Measurements from ENCODE around the gene SCFD2. TPM values are rescaled to one million over a fixed set of nuclear protein-coding genes. Genes with fewer than 3 reads are reported as not detected.

SCFD2 gene
- total and polyA plus RNA-seq, 10 of the 15 experiments (the other 5 are each of a cell fraction or from before 2014, with no cell fraction given): 4.8 to 37.6 (median 24.9) TPM

GRCh38 chr4:53281438-53281837 is 84.4 kb downstream of the SCFD2 start:
- intact Hi-C loops (cut with micrococcal nuclease; ENCODE audit: unreplicated experiment) (loop anchor here (10.0 kb wide), 1 partner anchor 47 kb away; no protein-coding TSS in a partner anchor), in situ Hi-C loops (cut with MboI) (no loop called here)
- Histone ChIP-seq H3K9me3 (replicated peaks; ENCODE audit: control insufficient read depth, insufficient read depth, low read length) (peaks cover 2% of the 10 kb centered on the region; the same call in 2 of the 3 replicates), H3K27me3 (replicated peaks in 1 of 2; ENCODE audit: control insufficient read depth in 2 of 2, insufficient read depth in 2 of 2, low read length in 1 of 2) (no peaks in the 10 kb centered on the region), H3K79me2 (ENCODE audit: control insufficient read depth, insufficient read depth, low read length) (no peaks in the 10 kb centered on the region), H3K4me1 (ENCODE audit: control insufficient read depth, insufficient read depth, low read length) (no peaks in the 10 kb centered on the region), H3K36me3 (ENCODE audit: control insufficient read depth in 2 of 2, insufficient read depth in 2 of 2, low read length in 1 of 2) (no peaks in the 10 kb centered on the region; a peak in 1 of 4 replicates), H3K4me2 (ENCODE audit: control insufficient read depth, insufficient read depth) (no peak overlapping the region), H3K27ac (ENCODE audit: control insufficient read depth, insufficient read depth) (no peak overlapping the region), H2AFZ (ENCODE audit: control insufficient read depth, low read depth, low read length) (no peak overlapping the region), H3K9ac (ENCODE audit: control insufficient read depth, insufficient read depth, low read length) (no peak overlapping the region), H4K20me1 (ENCODE audit: control insufficient read depth, insufficient read depth) (no peaks in the 10 kb centered on the region), H3K4me3 (no peak overlapping the region)
- RAD21 ChIA-PET (ENCODE audit: unreplicated experiment): no interaction called here
- BruUV-seq (replicated peaks): no TSS peak
- no peak for TF ChIP-seq ZNF217 (IDR thresholded peaks at IDR 0.05)
- TF ChIP-seq ZBTB4 (CRISPR knock-in tag; IDR thresholded peaks at IDR 0.05): no peak
- TF ChIP-seq SIN3A (IDR thresholded peaks at IDR 0.05; ENCODE audit: low read depth, low read length): no peak
- TF ChIP-seq, protein P1, sequence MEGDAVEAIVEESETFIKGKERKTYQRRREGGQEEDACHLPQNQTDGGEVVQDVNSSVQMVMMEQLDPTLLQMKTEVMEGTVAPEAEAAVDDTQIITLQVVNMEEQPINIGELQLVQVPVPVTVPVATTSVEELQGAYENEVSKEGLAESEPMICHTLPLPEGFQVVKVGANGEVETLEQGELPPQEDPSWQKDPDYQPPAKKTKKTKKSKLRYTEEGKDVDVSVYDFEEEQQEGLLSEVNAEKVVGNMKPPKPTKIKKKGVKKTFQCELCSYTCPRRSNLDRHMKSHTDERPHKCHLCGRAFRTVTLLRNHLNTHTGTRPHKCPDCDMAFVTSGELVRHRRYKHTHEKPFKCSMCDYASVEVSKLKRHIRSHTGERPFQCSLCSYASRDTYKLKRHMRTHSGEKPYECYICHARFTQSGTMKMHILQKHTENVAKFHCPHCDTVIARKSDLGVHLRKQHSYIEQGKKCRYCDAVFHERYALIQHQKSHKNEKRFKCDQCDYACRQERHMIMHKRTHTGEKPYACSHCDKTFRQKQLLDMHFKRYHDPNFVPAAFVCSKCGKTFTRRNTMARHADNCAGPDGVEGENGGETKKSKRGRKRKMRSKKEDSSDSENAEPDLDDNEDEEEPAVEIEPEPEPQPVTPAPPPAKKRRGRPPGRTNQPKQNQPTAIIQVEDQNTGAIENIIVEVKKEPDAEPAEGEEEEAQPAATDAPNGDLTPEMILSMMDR (IDR thresholded peaks at IDR 0.05 in 2 of 3, conservative IDR thresholded peaks at IDR 0.05 in 1 of 3; ENCODE audit: control insufficient read depth in 2 of 3, extremely low read depth in 1 of 3, insufficient read depth in 1 of 3, low read depth in 3 of 3, low read length in 3 of 3): no peak
- no peak for TF ChIP-seq CBFB (IDR thresholded peaks at IDR 0.05; ENCODE audit: low read depth)
- no peak for TF ChIP-seq PML (IDR thresholded peaks at IDR 0.05; ENCODE audit: low read length)
- no peak for TF ChIP-seq FOXM1 (IDR thresholded peaks at IDR 0.05; ENCODE audit: low read depth, low read length)
- DNase-seq (ENCODE audit: low read depth, low spot score) (no peak), FAIRE-seq (no peak), ATAC-seq (no peak)
- POLR2A ChIA-PET: no interaction called here
- WGBS (ENCODE audit: insufficient coverage, insufficient replicate concordance, low lambda C conversion rate, missing lambda C conversion rate): 98% methylated on average over 2 of the region's 2 CpGs
- CTCF ChIA-PET: no interaction called here
- SMC1A ChIA-PET (ENCODE audit: uncharacterized antibody, unreplicated experiment): no interaction called here
